ENCODE results near the gene SERPINA5. TPM values are rescaled to one million over a fixed set of nuclear protein-coding genes. Genes with fewer than 3 reads are reported as not detected.

Gene SERPINA5
- total RNA-seq, 1 donor from 2014 or later: 4.3 TPM

DNA sequence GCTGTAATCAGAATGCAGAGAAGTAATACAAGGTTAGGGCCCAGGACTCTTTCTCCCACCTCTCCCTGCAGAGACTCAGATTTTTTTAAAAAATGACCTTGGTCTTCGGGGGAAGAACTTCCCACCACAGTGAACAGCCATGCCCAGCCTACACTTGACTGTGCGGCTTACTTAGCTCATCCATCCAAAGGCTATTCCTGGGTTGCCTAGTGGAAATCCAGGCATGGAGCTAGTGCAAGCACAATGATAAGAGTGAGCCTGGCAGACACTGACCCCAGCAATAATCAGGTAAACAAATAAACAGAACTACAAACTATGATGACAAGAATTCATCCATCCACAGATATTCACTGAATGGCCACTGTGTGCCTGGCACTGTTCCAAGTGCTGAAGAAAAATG, 14.7 kb downstream of the SERPINA5 start:
- Histone ChIP-seq H3K27me3 (no peaks in the 10 kb centered on the region), H3K9me3 (no peaks in the 10 kb centered on the region), H3K4me1 (peaks cover 10 to 22% of the 10 kb centered on the region in 2 donors), H3K27ac (no peak overlapping the region), H3K4me3 (no peak overlapping the region), H3K36me3 (no peaks in the 10 kb centered on the region)
- intact Hi-C loops (cut with DNase I): loop anchor here (5.0 kb wide), 1 partner anchor 911 kb away; no protein-coding TSS in a partner anchor
- no peak for DNase-seq (ENCODE audit: low spot score in 2 of 2)
- no peak for TF ChIP-seq CTCF (IDR thresholded peaks at IDR 0.05)

DNA sequence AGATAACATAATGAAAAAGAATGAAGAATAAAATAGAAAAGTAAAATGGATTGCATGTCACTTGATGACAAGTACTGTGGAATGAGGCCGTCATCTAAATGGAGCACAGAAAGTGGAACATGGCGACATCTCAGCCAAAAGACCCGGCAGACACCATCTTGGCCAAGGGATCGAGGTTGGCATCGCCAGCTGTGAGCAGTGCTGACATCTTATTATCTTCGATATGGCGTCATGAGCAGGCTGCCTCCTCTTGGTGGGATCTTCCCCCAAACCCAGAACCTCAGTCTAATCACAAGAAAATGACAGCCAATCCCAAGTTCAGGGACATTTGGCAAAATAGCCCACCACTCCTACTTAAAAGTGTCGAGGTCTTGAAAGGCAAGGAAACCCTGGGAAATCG, 15.1 kb downstream of the SERPINA5 start:
- intact Hi-C loops (cut with DNase I): loop anchor here (5.0 kb wide), 1 partner anchor 911 kb away; no protein-coding TSS in a partner anchor
- no peak for TF ChIP-seq CTCF (IDR thresholded peaks at IDR 0.05)
- no peaks in the 10 kb centered on the region for H3K36me3 ChIP-seq

GRCh38 chr14:94597788-94598187, 16.6 kb downstream of the SERPINA5 start:
- Histone ChIP-seq H3K27me3 (no peaks in the 10 kb centered on the region), H3K36me3 (no peaks in the 10 kb centered on the region), H3K9me3 (no peaks in the 10 kb centered on the region), H3K4me3 (no peak overlapping the region), H3K27ac (no peak overlapping the region), H3K4me1 (peaks cover 10 to 38% of the 10 kb centered on the region in 2 donors)
- DNase-seq (ENCODE audit: low spot score in 2 of 2): no peak
- TF ChIP-seq CTCF (IDR thresholded peaks at IDR 0.05): no peak
- intact Hi-C loops (cut with DNase I): loop anchor here (5.0 kb wide), 1 partner anchor 910 kb away; no protein-coding TSS in a partner anchor

More for the DNA sequence above, 15.1 kb downstream of the SERPINA5 start:
- Histone ChIP-seq H3K27ac (no peak overlapping the region), H3K4me1 (peaks cover 10 to 24% of the 10 kb centered on the region in 2 donors), H3K4me3 (no peak overlapping the region), H3K27me3 (no peaks in the 10 kb centered on the region), H3K9me3 (no peaks in the 10 kb centered on the region)
- no peak for DNase-seq (ENCODE audit: low spot score in 2 of 2)

- TF ChIP-seq CTCF (IDR thresholded peaks at IDR 0.05): no peak
- H3K27me3 ChIP-seq: no peaks in the 10 kb centered on the region
- intact Hi-C loops (cut with DNase I): loop anchor here (5.0 kb wide), 1 partner anchor 909 kb away; no protein-coding TSS in a partner anchor
- H3K36me3 ChIP-seq: no peaks in the 10 kb centered on the region
- no peaks in the 10 kb centered on the region for H3K9me3 ChIP-seq
- H3K4me1 ChIP-seq: peaks cover 10 to 39% of the 10 kb centered on the region in 2 donors
- H3K4me3 ChIP-seq: no peak overlapping the region
- DNase-seq (ENCODE audit: low spot score in 2 of 2): no peak
- H3K27ac ChIP-seq: peak overlapping the region; percentile 72 to 79
These were observed 17.2 kb downstream of the SERPINA5 start for GRCh38 chr14:94598506-94598815.

GRCh38 chr14:94598816-94599655, 17.8 kb downstream of the SERPINA5 start:
- H3K4me1 ChIP-seq: peaks cover 10 to 39% of the 10 kb centered on the region in 2 donors
- TF ChIP-seq CTCF (IDR thresholded peaks at IDR 0.05): no peak
- no peaks in the 10 kb centered on the region for H3K36me3 ChIP-seq
- no peaks in the 10 kb centered on the region for H3K9me3 ChIP-seq
- peak overlapping the region; percentile 73 to 79 for H3K27ac ChIP-seq
- intact Hi-C loops (cut with DNase I): loop anchor here (5.0 kb wide), 1 partner anchor 908 kb away; no protein-coding TSS in a partner anchor
- DNase-seq (ENCODE audit: low spot score in 2 of 2): peak; percentile 50 to 87
- H3K27me3 ChIP-seq: no peaks in the 10 kb centered on the region
- H3K4me3 ChIP-seq: no peak overlapping the region

Data from ascending aorta (tissue), 2 donors.